A673 (cell line): ENCODE measurements around the gene HMG20A. TPM values are rescaled to one million over a fixed set of nuclear protein-coding genes. Genes with fewer than 3 reads are reported as not detected.

Source experiments
- BruUV-seq: library from RNA; stranded (reverse); fragments of 400-500 nt; replicated peaks from 2 replicates; lab custom pipeline; 2021; lab: Mats Ljungman, UMichigan
- CTCF ChIA-PET: fragments of 300-600 bp; sonication (Branson Sonifier 250); formaldehyde crosslinking; loops from one replicate; lab custom pipeline; 2022; ENCODE audit warnings: antibody characterized with exemption; lab: Charles Lee
- POLR2A ChIA-PET: fragments of 300-600 bp; sonication (Branson Sonifier 250); formaldehyde crosslinking; loops from one replicate; lab custom pipeline; 2022; ENCODE audit warnings: antibody characterized with exemption; ENCODE audit not compliant: low non-redundant PET; lab: Charles Lee
- DNase-seq: peaks from one replicate; pipeline ENCODE4 v3.0.0-alpha.2; 2015; ENCODE audit warnings: low spot score
- H3K27ac ChIP-seq: fragments of 200-600 bp; sonication (generic); 2 replicates; pipeline ENCODE4 v1.5.1; 2016; ENCODE audit warnings: mixed run types, low read depth, mild to moderate bottlenecking, mixed read lengths, antibody characterized with exemption, low read length; ENCODE audit not compliant: poor library complexity, severe bottlenecking
- H3K27me3 ChIP-seq: fragments of 200-600 bp; sonication (generic); replicated peaks from 2 replicates; pipeline ENCODE4 v1.6.1; 2017; ENCODE audit warnings: mixed run types, low read depth, mild to moderate bottlenecking, mixed read lengths, antibody characterized with exemption, low read length; ENCODE audit not compliant: insufficient read depth, poor library complexity
- H3K36me3 ChIP-seq: fragments of 200-600 bp; sonication (generic); 2 replicates; pipeline ENCODE4 v1.6.1; 2016; ENCODE audit warnings: mixed run types, mild to moderate bottlenecking, mixed read lengths, antibody characterized with exemption, low read length; ENCODE audit not compliant: insufficient read depth, poor library complexity, severe bottlenecking
- H3K4me1 ChIP-seq: fragments of 200-600 bp; sonication (generic); 2 replicates; pipeline ENCODE4 v1.6.1; 2017; ENCODE audit warnings: mixed run types, mild to moderate bottlenecking, mixed read lengths, antibody characterized with exemption, low read length; ENCODE audit not compliant: insufficient read depth, poor library complexity, severe bottlenecking
- H3K4me3 ChIP-seq: fragments of 200-600 bp; sonication (generic); 2 replicates; pipeline ENCODE4 v1.5.1; 2016; ENCODE audit warnings: low read depth, mixed run types, mild to moderate bottlenecking, mixed read lengths, low read length; ENCODE audit not compliant: poor library complexity, severe bottlenecking
- H3K9me3 ChIP-seq: fragments of 200-600 bp; sonication (generic); 2 replicates; pipeline ENCODE4 v1.6.1; 2016; ENCODE audit warnings: mixed run types, low read depth, mild to moderate bottlenecking, mixed read lengths, antibody characterized with exemption, low read length; ENCODE audit not compliant: poor library complexity, severe bottlenecking
- EZH2 ChIP-seq: fragments of 200-600 bp; sonication (generic); IDR thresholded peaks from 2 replicates; pipeline ENCODE4 v1.6.1; 2017; ENCODE audit warnings: borderline replicate concordance, low read depth, mild to moderate bottlenecking, mixed read lengths, antibody characterized with exemption, low read length; ENCODE audit not compliant: poor library complexity, severe bottlenecking
- intact Hi-C: fragments of 100-400 bp; cut with micrococcal nuclease; formaldehyde crosslinking; loops from one replicate; pipeline ENCODE4 v1.10.0; 2022; ENCODE audit not compliant: unreplicated experiment
- total RNA-seq: library from RNA; stranded (reverse); gene quantifications from 2 replicates; pipeline ENCODE4 v1.2.3, GENCODE V29; 2021
- TF ChIP-seq, protein P1 (sequence below): fragments of 300-800, 200-600 bp; sonication (generic); conservative IDR thresholded peaks from 2 replicates; pipeline ENCODE4 v1.5.1; 2017; ENCODE audit warnings: low read depth, mild to moderate bottlenecking, antibody characterized with exemption, low read length, moderate library complexity, mixed read lengths

Gene HMG20A
- total RNA-seq, 1 experiment from 2014 or later = 43.2 TPM

DNA sequence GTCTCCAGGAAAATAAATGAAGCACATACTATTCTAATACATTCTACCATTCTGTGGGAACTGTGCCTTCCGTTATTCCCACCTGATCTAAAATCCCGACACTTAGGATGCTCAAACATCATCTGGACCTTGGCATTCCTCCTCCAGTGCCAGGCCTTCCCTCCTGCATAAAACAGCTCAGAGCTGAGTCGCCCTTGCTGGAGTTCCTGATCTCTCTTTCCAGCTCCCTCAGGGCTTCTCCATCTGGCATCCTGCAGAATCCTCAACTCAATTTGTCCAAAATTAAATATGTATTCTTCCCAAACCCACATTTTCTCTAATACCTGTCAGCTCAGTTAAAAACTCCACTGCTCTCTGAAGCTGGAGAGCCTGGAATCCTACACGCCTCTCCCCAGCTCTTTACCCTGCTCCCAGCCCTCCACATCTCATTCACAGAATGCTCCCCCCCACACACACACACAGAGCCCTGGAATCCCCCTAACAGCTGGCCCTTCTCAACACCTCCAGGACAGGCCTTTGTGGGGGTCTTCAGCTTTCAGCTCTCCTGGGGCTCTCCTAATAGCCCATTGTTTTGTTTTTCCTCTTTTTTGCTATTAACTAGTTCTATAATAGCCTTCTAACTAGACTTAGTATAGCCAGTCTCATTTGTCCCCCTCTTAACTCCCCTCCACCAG is 78.5 kb downstream of the HMG20A start:
- Histone ChIP-seq H3K27me3 (no peaks in the 10 kb centered on the region), H3K9me3 (no peaks in the 10 kb centered on the region), H3K36me3 (no peaks in the 10 kb centered on the region), H3K27ac (no peak overlapping the region), H3K4me1 (peaks cover 37% of the 10 kb centered on the region), H3K4me3 (no peak overlapping the region)
- TF ChIP-seq EZH2 = no peak
- TF ChIP-seq, protein P1, sequence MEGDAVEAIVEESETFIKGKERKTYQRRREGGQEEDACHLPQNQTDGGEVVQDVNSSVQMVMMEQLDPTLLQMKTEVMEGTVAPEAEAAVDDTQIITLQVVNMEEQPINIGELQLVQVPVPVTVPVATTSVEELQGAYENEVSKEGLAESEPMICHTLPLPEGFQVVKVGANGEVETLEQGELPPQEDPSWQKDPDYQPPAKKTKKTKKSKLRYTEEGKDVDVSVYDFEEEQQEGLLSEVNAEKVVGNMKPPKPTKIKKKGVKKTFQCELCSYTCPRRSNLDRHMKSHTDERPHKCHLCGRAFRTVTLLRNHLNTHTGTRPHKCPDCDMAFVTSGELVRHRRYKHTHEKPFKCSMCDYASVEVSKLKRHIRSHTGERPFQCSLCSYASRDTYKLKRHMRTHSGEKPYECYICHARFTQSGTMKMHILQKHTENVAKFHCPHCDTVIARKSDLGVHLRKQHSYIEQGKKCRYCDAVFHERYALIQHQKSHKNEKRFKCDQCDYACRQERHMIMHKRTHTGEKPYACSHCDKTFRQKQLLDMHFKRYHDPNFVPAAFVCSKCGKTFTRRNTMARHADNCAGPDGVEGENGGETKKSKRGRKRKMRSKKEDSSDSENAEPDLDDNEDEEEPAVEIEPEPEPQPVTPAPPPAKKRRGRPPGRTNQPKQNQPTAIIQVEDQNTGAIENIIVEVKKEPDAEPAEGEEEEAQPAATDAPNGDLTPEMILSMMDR = no peak
- DNase-seq = no peak
- ChIA-PET CTCF (no interaction called here), POLR2A (no interaction called here)
- intact Hi-C loops = loop anchor here (5.0 kb wide), 1 partner anchor 477 kb away; no protein-coding TSS in a partner anchor
- BruUV-seq = no TSS peak

GRCh38 chr15:77500989-77501388 is 80.3 kb downstream of the HMG20A start:
- TF ChIP-seq, protein P1 = no peak
- no peak for TF ChIP-seq EZH2
- Histone ChIP-seq H3K9me3 (no peaks in the 10 kb centered on the region), H3K36me3 (no peaks in the 10 kb centered on the region), H3K4me3 (no peak overlapping the region), H3K27ac (no peak overlapping the region), H3K4me1 (peaks cover 38% of the 10 kb centered on the region), H3K27me3 (no peaks in the 10 kb centered on the region)
- DNase-seq = no peak
- intact Hi-C loops = no loop called here
- ChIA-PET CTCF (no interaction called here), POLR2A (no interaction called here)
- BruUV-seq = no TSS peak

GRCh38 chr15:77502379-77503095 is 81.8 kb downstream of the HMG20A start:
- no peak for DNase-seq
- ChIA-PET POLR2A (no interaction called here), CTCF (no interaction called here)
- intact Hi-C loops = no loop called here
- no peaks in the 10 kb centered on the region for H3K9me3 ChIP-seq
- BruUV-seq = no TSS peak
- no peaks in the 10 kb centered on the region for H3K36me3 ChIP-seq
- H3K27me3 ChIP-seq = no peaks in the 10 kb centered on the region
- no peak overlapping the region for H3K4me3 ChIP-seq
- TF ChIP-seq, protein P1 = no peak
- TF ChIP-seq EZH2 = no peak
- H3K27ac ChIP-seq = no peak overlapping the region
- peaks cover 39% of the 10 kb centered on the region for H3K4me1 ChIP-seq
